ENCODE results near the gene FSCN2.
A peak's percentile ranks its signal among the peaks of the same experiment; 100 is the strongest.

The FSCN2 gene

DNA sequence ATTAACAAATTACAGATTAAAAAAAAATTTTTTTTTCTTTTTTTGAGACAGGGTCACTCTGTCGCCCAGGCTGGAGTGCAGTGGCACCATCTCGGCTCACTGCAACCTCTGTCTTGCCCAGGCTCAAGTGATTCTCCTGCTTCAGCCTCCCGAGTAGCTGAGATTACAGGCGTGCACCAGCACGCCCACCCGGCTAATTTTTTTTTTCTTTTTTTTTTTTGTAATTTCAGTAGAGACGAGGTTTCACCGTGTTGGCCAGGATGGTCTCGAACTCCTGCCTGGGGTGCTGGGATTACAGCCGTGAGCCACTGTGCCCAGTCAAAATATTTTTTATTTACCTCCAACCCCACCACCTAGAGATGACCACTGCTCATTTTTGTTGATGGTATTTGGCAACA is 41.1 kb upstream of the FSCN2 start:
- no peak overlapping the region for H3K4me3 ChIP-seq (ENCODE audit: low read length)
- H3K9me3 ChIP-seq (ENCODE audit: low read length): no peaks in the 10 kb centered on the region
- no peak overlapping the region for H2AFZ ChIP-seq (ENCODE audit: low read depth, low read length)
- peaks cover 2% of the 10 kb centered on the region for H3K27me3 ChIP-seq (ENCODE audit: insufficient read depth, low read length)
- H3K36me3 ChIP-seq (ENCODE audit: insufficient read depth, low read length): no peaks in the 10 kb centered on the region
- peaks cover 61% of the 10 kb centered on the region for H3K4me1 ChIP-seq (ENCODE audit: insufficient read depth, low read length)

DNA sequence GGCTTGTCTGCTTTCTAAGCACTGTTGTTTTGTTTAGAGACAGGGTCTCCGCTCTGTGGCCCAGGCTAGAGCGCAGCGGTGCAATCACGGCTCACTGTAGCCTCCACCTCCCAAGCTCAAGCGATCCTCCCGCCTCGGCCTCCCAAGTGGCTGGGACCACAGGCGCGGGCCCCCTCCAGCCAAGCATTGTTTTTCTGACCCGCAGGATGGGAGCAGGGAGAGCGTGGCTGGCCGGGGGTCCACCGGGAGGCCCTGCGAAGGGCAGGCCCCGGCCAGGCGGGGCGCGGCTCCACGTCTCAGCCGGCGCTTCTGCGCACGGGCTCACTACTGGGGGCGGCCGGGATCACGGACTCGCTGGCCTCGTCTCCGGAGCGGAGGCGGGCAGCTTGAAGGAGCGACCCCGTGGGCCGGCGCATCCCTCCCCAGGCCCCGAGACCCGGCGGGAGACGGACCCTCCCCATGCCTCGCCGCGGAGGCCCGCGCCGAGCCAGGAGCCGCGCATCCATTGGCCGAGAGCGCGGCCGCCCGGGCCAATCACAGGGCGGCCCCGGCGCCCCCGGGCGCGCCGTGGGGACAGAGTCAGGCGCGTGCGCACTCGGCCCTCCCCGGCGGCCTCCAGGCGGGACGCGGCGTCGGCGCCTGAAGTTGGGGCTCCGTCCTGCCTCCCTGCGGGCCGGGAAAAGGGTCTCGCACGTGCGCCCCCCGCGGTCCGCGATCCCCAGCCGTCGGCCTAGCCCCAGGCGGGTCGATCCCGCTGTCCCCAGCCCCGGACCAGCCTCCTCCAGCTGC is 40.5 kb upstream of the FSCN2 start:
- H3K4me1 ChIP-seq (ENCODE audit: insufficient read depth, low read length): peaks cover 55% of the 10 kb centered on the region
- peak overlapping the region; percentile 36 for H3K4me3 ChIP-seq (ENCODE audit: low read length)
- H2AFZ ChIP-seq (ENCODE audit: low read depth, low read length): no peak overlapping the region
- no peaks in the 10 kb centered on the region for H3K36me3 ChIP-seq (ENCODE audit: insufficient read depth, low read length)
- peaks cover 2% of the 10 kb centered on the region for H3K27me3 ChIP-seq (ENCODE audit: insufficient read depth, low read length)
- no peaks in the 10 kb centered on the region for H3K9me3 ChIP-seq (ENCODE audit: low read length)

DNA sequence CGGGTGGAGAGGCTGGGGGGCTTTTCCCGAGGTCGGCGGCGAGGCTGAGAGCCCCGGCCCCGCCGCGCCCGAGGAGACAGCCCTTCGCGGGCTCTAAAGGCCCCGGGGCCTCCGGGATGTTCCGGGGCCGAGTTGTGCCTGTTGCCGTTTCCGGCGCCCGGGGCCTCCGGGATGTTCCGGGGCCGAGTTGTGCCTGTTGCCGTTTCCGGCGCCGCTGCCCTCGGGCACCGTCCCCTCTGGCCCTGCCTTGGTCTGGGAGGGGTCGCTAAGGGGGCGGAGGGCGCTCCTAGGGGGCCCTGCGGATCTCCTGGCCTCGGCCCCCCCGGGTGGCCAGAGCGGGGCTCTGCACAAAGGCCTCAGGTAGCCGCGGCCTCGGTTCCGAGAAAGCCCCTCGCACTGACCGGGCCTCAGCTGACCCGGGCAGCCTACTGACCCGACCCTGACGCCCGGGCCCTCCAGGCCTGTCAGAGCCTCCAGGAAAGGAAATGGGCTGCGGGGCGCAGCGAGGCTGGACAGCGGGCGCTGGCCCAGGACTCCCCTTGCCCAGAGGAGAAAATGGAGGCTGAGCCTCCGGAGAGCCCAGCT is 39.8 kb upstream of the FSCN2 start:
- Histone ChIP-seq H3K36me3 (ENCODE audit: insufficient read depth, low read length) (no peaks in the 10 kb centered on the region), H2AFZ (ENCODE audit: low read depth, low read length) (no peak overlapping the region), H3K4me3 (ENCODE audit: low read length) (peak overlapping the region; percentile 36), H3K27me3 (ENCODE audit: insufficient read depth, low read length) (peaks cover 5% of the 10 kb centered on the region), H3K4me1 (ENCODE audit: insufficient read depth, low read length) (peaks cover 48% of the 10 kb centered on the region), H3K9me3 (ENCODE audit: low read length) (no peaks in the 10 kb centered on the region)

DNA sequence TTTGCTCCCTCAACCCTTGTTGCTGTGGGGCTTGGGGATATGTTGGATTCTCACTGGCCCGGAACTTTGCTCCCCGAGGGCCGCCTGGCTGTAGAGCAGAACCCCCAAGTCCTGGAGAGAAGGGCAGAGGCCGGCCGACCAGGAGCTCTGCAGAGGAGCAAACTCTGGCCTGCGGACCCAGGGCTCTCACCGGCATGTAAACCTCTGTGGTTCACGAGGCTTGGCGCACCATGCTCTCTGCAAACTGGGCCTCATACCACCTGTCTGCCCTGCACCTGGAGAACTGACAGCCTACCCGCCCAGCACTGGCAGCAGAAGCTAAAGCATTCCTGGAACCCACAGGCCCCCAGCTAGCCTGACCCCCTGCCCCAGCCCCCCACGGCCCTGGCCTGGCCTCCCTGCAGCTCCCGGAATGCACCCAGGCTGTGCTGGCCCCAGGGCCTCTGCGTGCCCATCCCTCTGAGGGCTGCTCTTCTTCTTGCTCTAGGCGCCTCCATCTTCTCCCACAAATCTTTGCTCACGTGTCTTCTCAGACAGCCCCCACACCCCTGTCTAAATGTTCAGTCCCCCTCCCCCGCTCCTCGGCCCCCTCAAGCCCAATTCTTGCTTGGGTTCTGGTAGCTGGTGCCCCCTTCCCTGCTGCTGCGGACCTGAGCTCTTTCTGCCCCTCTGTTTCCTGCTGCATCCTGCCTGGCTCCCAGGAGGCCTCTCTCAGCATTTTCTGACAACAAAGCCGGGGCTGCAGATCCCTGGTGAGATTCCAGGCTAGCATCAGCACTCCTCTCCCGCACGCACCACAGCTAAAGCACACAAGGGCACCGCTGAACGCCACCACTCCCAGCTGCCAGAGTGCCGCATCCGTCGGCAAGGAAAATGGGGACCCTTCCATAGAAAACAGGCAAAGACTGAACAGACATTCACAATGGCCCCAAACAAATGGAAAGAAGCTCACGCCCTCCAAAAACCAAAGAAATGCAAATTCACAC is 38.9 kb upstream of the FSCN2 start:
- Histone ChIP-seq H3K4me3 (ENCODE audit: low read length) (peak overlapping the region; percentile 10), H2AFZ (ENCODE audit: low read depth, low read length) (no peak overlapping the region), H3K9me3 (ENCODE audit: low read length) (no peaks in the 10 kb centered on the region)

DNA sequence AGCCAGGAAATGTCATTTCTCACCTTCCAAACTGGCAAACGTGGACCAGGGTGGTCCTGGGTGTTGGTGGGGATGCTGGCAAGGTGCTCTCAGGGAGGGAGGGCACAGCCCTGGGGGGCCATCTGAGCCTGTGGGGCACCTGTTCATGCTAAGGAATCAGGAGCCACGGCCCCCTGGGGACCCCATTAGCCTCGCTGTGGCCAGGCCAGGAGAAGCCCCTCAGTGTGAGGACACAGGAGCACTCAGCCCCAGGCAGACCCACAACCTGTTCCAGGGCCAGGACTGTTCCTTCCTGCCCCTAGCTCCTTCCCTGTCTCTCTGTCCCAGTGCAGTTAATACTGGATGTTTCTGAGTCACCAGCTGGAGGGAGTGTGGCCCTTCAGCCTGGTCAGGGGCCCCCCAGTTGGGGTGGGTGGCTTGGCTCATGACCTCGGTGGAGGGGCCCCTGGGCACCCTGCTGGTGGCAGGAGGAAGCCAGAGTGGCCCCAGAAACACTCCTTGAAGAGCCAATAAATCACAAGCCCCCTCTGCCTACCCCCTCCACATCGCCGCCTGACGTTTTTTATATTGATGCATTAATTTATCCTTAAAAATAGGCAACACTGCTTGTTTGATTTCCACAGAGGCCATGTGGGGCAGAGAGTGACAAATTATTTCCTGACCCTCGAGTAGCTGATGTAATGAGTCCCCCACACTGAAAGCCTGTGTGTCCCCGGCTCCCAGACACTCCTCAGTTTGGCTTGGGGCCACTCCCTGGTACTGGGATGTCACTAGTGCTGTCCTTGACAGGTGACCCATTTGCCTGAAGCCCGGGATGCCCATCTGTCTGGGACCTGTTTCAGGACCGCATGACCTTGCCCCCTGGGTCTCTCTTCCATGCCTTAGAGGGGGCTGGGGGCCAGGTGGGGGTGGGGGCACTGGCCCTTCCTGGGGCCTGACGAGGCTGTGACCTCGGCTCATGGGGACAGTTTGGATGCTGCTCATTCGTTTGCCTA is 37.9 kb upstream of the FSCN2 start:
- Histone ChIP-seq H3K4me1 (ENCODE audit: insufficient read depth, low read length) (peaks cover 40% of the 10 kb centered on the region), H3K9me3 (ENCODE audit: low read length) (no peaks in the 10 kb centered on the region), H3K4me3 (ENCODE audit: low read length) (peak overlapping the region; percentile 10), H2AFZ (ENCODE audit: low read depth, low read length) (no peak overlapping the region), H3K36me3 (ENCODE audit: insufficient read depth, low read length) (no peaks in the 10 kb centered on the region), H3K27me3 (ENCODE audit: insufficient read depth, low read length) (peaks cover 5% of the 10 kb centered on the region)

More for the DNA sequence above, 38.9 kb upstream of the FSCN2 start:
- Histone ChIP-seq H3K27me3 (ENCODE audit: insufficient read depth, low read length) (peaks cover 5% of the 10 kb centered on the region), H3K36me3 (ENCODE audit: insufficient read depth, low read length) (no peaks in the 10 kb centered on the region), H3K4me1 (ENCODE audit: insufficient read depth, low read length) (peaks cover 40% of the 10 kb centered on the region)

DNA sequence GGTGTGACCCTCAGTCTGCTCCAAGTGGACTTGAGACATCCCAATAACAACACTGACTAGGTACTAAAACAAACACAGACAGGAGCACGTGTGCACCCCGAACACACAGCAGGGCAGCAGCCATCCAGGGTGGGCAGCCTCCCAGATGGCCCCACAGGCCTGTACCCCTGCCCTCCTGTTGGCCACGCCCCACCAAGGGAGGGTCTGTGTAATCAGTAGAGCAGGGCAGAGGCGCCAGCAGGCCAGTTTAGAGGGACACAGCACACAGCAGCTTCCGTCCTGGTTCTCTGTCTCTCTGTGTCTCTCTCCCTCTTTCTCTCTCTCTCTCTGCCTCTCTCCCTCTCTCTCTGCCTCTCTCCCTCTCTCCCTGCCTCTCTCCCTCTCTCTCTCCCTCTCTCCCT is 37.0 kb upstream of the FSCN2 start:
- H2AFZ ChIP-seq (ENCODE audit: low read depth, low read length): no peak overlapping the region
- peaks cover 5% of the 10 kb centered on the region for H3K27me3 ChIP-seq (ENCODE audit: insufficient read depth, low read length)
- no peaks in the 10 kb centered on the region for H3K9me3 ChIP-seq (ENCODE audit: low read length)
- H3K36me3 ChIP-seq (ENCODE audit: insufficient read depth, low read length): no peaks in the 10 kb centered on the region
- H3K4me1 ChIP-seq (ENCODE audit: insufficient read depth, low read length): peaks cover 38% of the 10 kb centered on the region
- no peak overlapping the region for H3K4me3 ChIP-seq (ENCODE audit: low read length)

DNA sequence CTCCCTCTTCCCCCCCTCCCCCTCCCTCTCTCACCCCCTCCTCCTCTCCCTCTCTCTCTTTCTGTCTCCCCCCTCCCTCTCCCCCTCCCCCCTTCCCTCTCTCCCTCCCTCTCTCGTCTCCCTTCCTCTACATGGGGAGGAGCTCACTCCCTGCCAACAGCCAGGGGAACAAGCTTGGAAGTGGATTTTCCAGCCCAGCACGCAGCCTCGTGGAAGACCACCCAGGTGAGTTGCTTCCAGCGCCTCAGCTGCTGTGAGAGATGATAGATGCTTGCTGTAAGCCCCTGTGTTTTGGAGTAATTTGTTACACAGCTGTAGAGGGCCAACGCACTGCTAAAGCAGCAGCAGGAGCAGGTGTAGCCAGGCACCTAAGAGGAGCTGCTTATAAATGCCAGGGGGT is 36.4 kb upstream of the FSCN2 start:
- Histone ChIP-seq H3K4me3 (ENCODE audit: low read length) (no peak overlapping the region), H2AFZ (ENCODE audit: low read depth, low read length) (no peak overlapping the region), H3K4me1 (ENCODE audit: insufficient read depth, low read length) (peaks cover 34% of the 10 kb centered on the region), H3K36me3 (ENCODE audit: insufficient read depth, low read length) (no peaks in the 10 kb centered on the region), H3K27me3 (ENCODE audit: insufficient read depth, low read length) (peaks cover 5% of the 10 kb centered on the region), H3K9me3 (ENCODE audit: low read length) (no peaks in the 10 kb centered on the region)

GRCh38 chr17:81492202-81492601 is 36.0 kb upstream of the FSCN2 start:
- Histone ChIP-seq H3K36me3 (ENCODE audit: insufficient read depth, low read length) (no peaks in the 10 kb centered on the region), H3K9me3 (ENCODE audit: low read length) (no peaks in the 10 kb centered on the region), H3K4me3 (ENCODE audit: low read length) (no peak overlapping the region), H2AFZ (ENCODE audit: low read depth, low read length) (no peak overlapping the region), H3K4me1 (ENCODE audit: insufficient read depth, low read length) (peaks cover 34% of the 10 kb centered on the region), H3K27me3 (ENCODE audit: insufficient read depth, low read length) (peaks cover 5% of the 10 kb centered on the region)

DNA sequence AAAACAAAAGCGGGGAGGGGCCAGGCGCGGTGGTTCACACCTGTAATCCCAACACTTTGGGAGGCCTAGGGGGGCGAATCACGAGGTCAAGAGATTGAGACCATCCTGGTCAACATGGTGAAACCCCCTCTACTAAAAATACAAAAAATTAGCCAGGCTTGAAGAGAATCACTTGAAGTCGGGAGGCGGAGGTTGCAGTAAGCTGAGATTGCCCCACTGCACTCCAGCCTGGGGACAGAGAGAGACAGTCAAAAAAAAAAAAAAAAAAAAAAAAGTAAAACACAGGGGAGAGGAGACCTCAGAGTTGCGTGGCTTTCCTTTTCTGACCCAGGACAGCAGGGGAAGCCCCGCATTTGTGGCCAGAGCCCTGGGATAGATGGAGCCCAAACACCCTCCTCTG is 35.5 kb upstream of the FSCN2 start:
- Histone ChIP-seq H3K9me3 (ENCODE audit: low read length) (no peaks in the 10 kb centered on the region), H3K4me1 (ENCODE audit: insufficient read depth, low read length) (peaks cover 34% of the 10 kb centered on the region), H3K4me3 (ENCODE audit: low read length) (no peak overlapping the region), H3K27me3 (ENCODE audit: insufficient read depth, low read length) (peaks cover 5% of the 10 kb centered on the region), H2AFZ (ENCODE audit: low read depth, low read length) (no peak overlapping the region), H3K36me3 (ENCODE audit: insufficient read depth, low read length) (no peaks in the 10 kb centered on the region)

GRCh38 chr17:81493198-81494038 is 34.8 kb upstream of the FSCN2 start:
- peaks cover 34% of the 10 kb centered on the region for H3K4me1 ChIP-seq (ENCODE audit: insufficient read depth, low read length)
- no peaks in the 10 kb centered on the region for H3K36me3 ChIP-seq (ENCODE audit: insufficient read depth, low read length)
- no peak overlapping the region for H2AFZ ChIP-seq (ENCODE audit: low read depth, low read length)

DNA sequence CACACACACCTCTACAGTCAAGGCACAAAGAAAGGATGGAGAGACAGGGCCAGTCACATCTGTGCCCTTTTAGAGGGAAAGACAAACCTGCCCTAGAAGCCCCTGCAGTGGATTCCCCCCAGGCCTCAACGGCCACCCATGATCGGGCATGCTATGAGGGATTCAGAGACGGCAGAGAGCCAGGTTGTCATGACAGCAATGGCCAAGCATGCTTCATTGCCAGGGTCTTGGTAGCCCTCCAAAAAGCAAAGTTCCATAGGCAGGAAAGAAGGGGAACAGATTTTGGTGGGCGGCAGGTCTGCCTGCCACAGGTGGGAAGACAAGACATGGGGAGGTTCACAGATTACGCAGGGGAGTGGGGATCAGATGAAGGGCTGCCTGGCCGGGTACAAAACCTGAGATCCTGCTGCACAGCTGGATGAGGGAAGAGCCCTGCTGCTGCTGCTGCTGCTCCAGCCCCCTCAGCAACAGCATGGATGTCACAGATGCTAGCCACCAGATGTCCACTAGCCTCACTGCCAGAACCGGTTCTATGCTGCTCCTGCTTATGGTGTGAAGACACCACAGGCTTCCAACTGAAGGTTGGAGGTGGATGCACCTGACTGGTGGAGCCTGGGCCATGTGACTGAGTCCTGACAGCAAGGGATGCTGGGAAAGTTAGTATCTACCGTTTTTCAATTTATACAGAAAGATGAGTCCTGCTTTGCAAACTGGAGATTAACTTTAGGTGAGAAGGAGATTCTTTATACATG is 33.4 kb upstream of the FSCN2 start:
- peaks cover 5% of the 10 kb centered on the region for H3K27me3 ChIP-seq (ENCODE audit: insufficient read depth, low read length)

More at GRCh38 chr17:81493198-81494038, 34.8 kb upstream of the FSCN2 start:
- no peaks in the 10 kb centered on the region for H3K9me3 ChIP-seq (ENCODE audit: low read length)
- H3K4me3 ChIP-seq (ENCODE audit: low read length): no peak overlapping the region
- H3K27me3 ChIP-seq (ENCODE audit: insufficient read depth, low read length): peaks cover 5% of the 10 kb centered on the region

More for the DNA sequence above, 33.4 kb upstream of the FSCN2 start:
- Histone ChIP-seq H3K9me3 (ENCODE audit: low read length) (no peaks in the 10 kb centered on the region), H3K4me1 (ENCODE audit: insufficient read depth, low read length) (peaks cover 20% of the 10 kb centered on the region), H3K4me3 (ENCODE audit: low read length) (no peak overlapping the region), H2AFZ (ENCODE audit: low read depth, low read length) (no peak overlapping the region), H3K36me3 (ENCODE audit: insufficient read depth, low read length) (no peaks in the 10 kb centered on the region)

Data from neuron (in vitro differentiated cells).